ENCODE measurements around the gene KBTBD6. TPM values are rescaled to one million over a fixed set of nuclear protein-coding genes. Genes with fewer than 3 reads are reported as not detected.

The KBTBD6 gene
- total and polyA plus RNA-seq, 2 of the 13 experiments (the other 11 are each of a cell fraction or from before 2014, with no cell fraction given) = 4.4 to 12.0 TPM

- no peak for ATAC-seq
Measured at GRCh38 chr13:41157048-41157717, 24.6 kb upstream of the KBTBD6 start.

More at GRCh38 chr13:41157048-41157717, 24.6 kb upstream of the KBTBD6 start:
- in situ Hi-C loops (cut with HindIII; ENCODE audit: extremely low pct_ligation_motif_present, low pct_unique_long_range_greater_than_20kb) = no loop called here
- intact Hi-C loops (cut with micrococcal nuclease; ENCODE audit: unreplicated experiment) = no loop called here
- no TSS peak for BruUV-seq (replicated peaks)
- Histone ChIP-seq H3K4me2 (ENCODE audit: low read depth, low read length) (no peak overlapping the region), H3K9ac (ENCODE audit: insufficient read depth, low read depth, low read length) (no peak overlapping the region), H4K20me1 (ENCODE audit: insufficient read depth, low read length) (no peaks in the 10 kb centered on the region), H3K4me1 (ENCODE audit: insufficient read depth, low read length) (no peaks in the 10 kb centered on the region), H3K79me2 (ENCODE audit: insufficient read depth, low read length) (no peaks in the 10 kb centered on the region), H3K9me3 (ENCODE audit: low read length) (peaks cover 6% of the 10 kb centered on the region), H2AFZ (ENCODE audit: low read length) (no peak overlapping the region), H3K36me3 (replicated peaks in 1 of 2; ENCODE audit: control insufficient read depth in 1 of 2, insufficient read depth in 2 of 2, low read length in 2 of 2) (no peaks in the 10 kb centered on the region), H3K27ac (ENCODE audit: extremely low read length, insufficient read depth, low read length) (no peak overlapping the region), H3K4me3 (replicated peaks in 1 of 3; ENCODE audit: insufficient read depth in 1 of 3, low read depth in 2 of 3, low read length in 3 of 3) (no peak overlapping the region), H3K27me3 (ENCODE audit: control insufficient read depth in 1 of 2, insufficient read depth in 2 of 2, low read length in 2 of 2) (no peaks in the 10 kb centered on the region)
- ChIA-PET CTCF (ENCODE audit: low intra/inter-chr PET ratio, low total read pairs) (no interaction called here), POLR2A (no interaction called here)
- no peak for TF ChIP-seq PBX3 (CRISPR knock-in tag; IDR thresholded peaks at IDR 0.05; ENCODE audit: borderline replicate concordance)
- no peak for TF ChIP-seq HDAC6 (IDR thresholded peaks at IDR 0.05; ENCODE audit: low read depth, low read length)
- TF ChIP-seq AHDC1 (CRISPR knock-in tag; IDR thresholded peaks at IDR 0.05; ENCODE audit: borderline replicate concordance) = no peak
- no peak for TF ChIP-seq REXO4 (CRISPR knock-in tag; IDR thresholded peaks at IDR 0.05; ENCODE audit: borderline replicate concordance)
- no peak for TF ChIP-seq WIZ (CRISPR knock-in tag; IDR thresholded peaks at IDR 0.05)
- TF ChIP-seq ZEB1 (IDR thresholded peaks at IDR 0.05; ENCODE audit: insufficient replicate concordance, low read depth) = no peak
- no peak for TF ChIP-seq MEIS2 (CRISPR knock-in tag; IDR thresholded peaks at IDR 0.05)
- TF ChIP-seq ZNF839 (CRISPR knock-in tag; IDR thresholded peaks at IDR 0.05; ENCODE audit: borderline replicate concordance) = no peak
- WGBS (ENCODE audit: low lambda C conversion rate) = 81% methylated on average over 4 of the region's 4 CpGs
- FAIRE-seq (no peak), DNase-seq (ENCODE audit: low spot score) (no peak)

All from HepG2 (cell line).